Measurements from ENCODE around the gene GPR107.

Gene GPR107

GRCh38 chr9:130143958-130144366 lies 90.3 kb downstream of the GPR107 start:
- Histone ChIP-seq H4K91ac (ENCODE audit: low read depth, low read length) (no peak overlapping the region), H2AFZ (ENCODE audit: insufficient read depth, low read length, poor library complexity) (peak overlapping the region; percentile 58), H4K12ac (ENCODE audit: low read depth, low read length) (no peak overlapping the region), H3K4ac (ENCODE audit: low read depth, low read length) (no peak overlapping the region), H3K79me1 (ENCODE audit: low read length) (peaks cover 2% of the 10 kb centered on the region), H2AK5ac (ENCODE audit: low read length) (no peak overlapping the region), H3K4me3 (ENCODE audit: low read depth, low read length) (no peak overlapping the region), H2BK120ac (ENCODE audit: insufficient read depth, low read length, poor library complexity) (no peak overlapping the region), H4K8ac (ENCODE audit: low read depth, low read length) (peak overlapping the region; percentile 33), H3K27ac (ENCODE audit: low read depth, low read length) (peak overlapping the region; percentile 16), H3K4me2 (ENCODE audit: low read length) (no peak overlapping the region), H3K23ac (ENCODE audit: low read length) (no peak overlapping the region), H2BK12ac (ENCODE audit: low read length) (no peak overlapping the region), H3K14ac (ENCODE audit: low read length) (no peak overlapping the region), H3K79me2 (ENCODE audit: control insufficient read depth, insufficient read depth, low read length, poor library complexity) (no peaks in the 10 kb centered on the region), H3K18ac (ENCODE audit: low read length) (no peak overlapping the region), H3K27me3 (ENCODE audit: insufficient read depth, low read length) (no peaks in the 10 kb centered on the region), H3K9ac (ENCODE audit: low read length) (no peak overlapping the region), H3K4me1 (ENCODE audit: control insufficient read depth in 1 of 2, insufficient read depth in 2 of 2, low read length in 2 of 2) (peaks cover 12 to 20% of the 10 kb centered on the region in 2 experiments), H3K36me3 (ENCODE audit: control insufficient read depth in 1 of 2, insufficient read depth in 2 of 2, low read length in 2 of 2) (no peaks in the 10 kb centered on the region), H2BK5ac (ENCODE audit: low read depth, low read length, poor library complexity) (no peak overlapping the region), H3K9me3 (ENCODE audit: insufficient read depth, low read depth, low read length) (peaks cover 4% of the 10 kb centered on the region)
- DNase-seq, result no peak
- WGBS (ENCODE audit: extremely low coverage, insufficient coverage, insufficient read length), result no CpG with 5 or more reads among the region's 14 CpGs

GRCh38 chr9:130144703-130145102 lies 91.0 kb downstream of the GPR107 start:
- Histone ChIP-seq H3K79me1 (ENCODE audit: low read length) (peaks cover 5% of the 10 kb centered on the region), H2AFZ (ENCODE audit: insufficient read depth, low read length, poor library complexity) (no peak overlapping the region), H3K14ac (ENCODE audit: low read length) (no peak overlapping the region)

GRCh38 chr9:130145658-130146057 lies 92.0 kb downstream of the GPR107 start:
- Histone ChIP-seq H3K4me1 (ENCODE audit: control insufficient read depth in 1 of 2, insufficient read depth in 2 of 2, low read length in 2 of 2) (peaks cover 12 to 24% of the 10 kb centered on the region in 2 experiments), H2BK5ac (ENCODE audit: low read depth, low read length, poor library complexity) (no peak overlapping the region), H4K8ac (ENCODE audit: low read depth, low read length) (no peak overlapping the region), H2AK5ac (ENCODE audit: low read length) (no peak overlapping the region), H3K27me3 (ENCODE audit: insufficient read depth, low read length) (no peaks in the 10 kb centered on the region), H3K14ac (ENCODE audit: low read length) (no peak overlapping the region), H4K91ac (ENCODE audit: low read depth, low read length) (no peak overlapping the region), H2BK12ac (ENCODE audit: low read length) (no peak overlapping the region), H4K12ac (ENCODE audit: low read depth, low read length) (no peak overlapping the region), H3K79me2 (ENCODE audit: control insufficient read depth, insufficient read depth, low read length, poor library complexity) (no peaks in the 10 kb centered on the region), H3K36me3 (ENCODE audit: control insufficient read depth in 1 of 2, insufficient read depth in 2 of 2, low read length in 2 of 2) (no peaks in the 10 kb centered on the region), H3K23ac (ENCODE audit: low read length) (no peak overlapping the region), H3K18ac (ENCODE audit: low read length) (no peak overlapping the region), H3K9ac (ENCODE audit: low read length) (no peak overlapping the region), H3K4me2 (ENCODE audit: low read length) (no peak overlapping the region), H2AFZ (ENCODE audit: insufficient read depth, low read length, poor library complexity) (no peak overlapping the region), H3K9me3 (ENCODE audit: insufficient read depth, low read depth, low read length) (peaks cover 2% of the 10 kb centered on the region), H2BK120ac (ENCODE audit: insufficient read depth, low read length, poor library complexity) (no peak overlapping the region), H3K4ac (ENCODE audit: low read depth, low read length) (no peak overlapping the region), H3K27ac (ENCODE audit: low read depth, low read length) (no peak overlapping the region), H3K79me1 (ENCODE audit: low read length) (peaks cover 7% of the 10 kb centered on the region), H3K4me3 (ENCODE audit: low read depth, low read length) (no peak overlapping the region)
- no CpG with 5 or more reads among the region's 1 CpG for WGBS (ENCODE audit: extremely low coverage, insufficient coverage, insufficient read length)
- no peak for DNase-seq

More at GRCh38 chr9:130144703-130145102, 91.0 kb downstream of the GPR107 start:
- Histone ChIP-seq H2BK120ac (ENCODE audit: insufficient read depth, low read length, poor library complexity) (no peak overlapping the region), H4K12ac (ENCODE audit: low read depth, low read length) (no peak overlapping the region), H3K4ac (ENCODE audit: low read depth, low read length) (no peak overlapping the region), H3K23ac (ENCODE audit: low read length) (no peak overlapping the region), H3K4me1 (ENCODE audit: control insufficient read depth in 1 of 2, insufficient read depth in 2 of 2, low read length in 2 of 2) (peaks cover 12 to 17% of the 10 kb centered on the region in 2 experiments), H2BK12ac (ENCODE audit: low read length) (no peak overlapping the region), H2BK5ac (ENCODE audit: low read depth, low read length, poor library complexity) (no peak overlapping the region), H2AK5ac (ENCODE audit: low read length) (no peak overlapping the region), H3K27ac (ENCODE audit: low read depth, low read length) (no peak overlapping the region), H3K36me3 (ENCODE audit: control insufficient read depth in 1 of 2, insufficient read depth in 2 of 2, low read length in 2 of 2) (no peaks in the 10 kb centered on the region), H3K4me2 (ENCODE audit: low read length) (no peak overlapping the region), H3K79me2 (ENCODE audit: control insufficient read depth, insufficient read depth, low read length, poor library complexity) (no peaks in the 10 kb centered on the region), H4K8ac (ENCODE audit: low read depth, low read length) (no peak overlapping the region), H3K9ac (ENCODE audit: low read length) (no peak overlapping the region), H3K18ac (ENCODE audit: low read length) (no peak overlapping the region), H3K9me3 (ENCODE audit: insufficient read depth, low read depth, low read length) (peaks cover 2% of the 10 kb centered on the region), H3K4me3 (ENCODE audit: low read depth, low read length) (no peak overlapping the region), H3K27me3 (ENCODE audit: insufficient read depth, low read length) (no peaks in the 10 kb centered on the region), H4K91ac (ENCODE audit: low read depth, low read length) (peak overlapping the region; percentile 15)
- DNase-seq, result no peak
- no CpG with 5 or more reads among the region's 5 CpGs for WGBS (ENCODE audit: extremely low coverage, insufficient coverage, insufficient read length)

GRCh38 chr9:130147198-130147597 lies 93.5 kb downstream of the GPR107 start:
- Histone ChIP-seq H3K4me3 (ENCODE audit: low read depth, low read length) (no peak overlapping the region), H4K91ac (ENCODE audit: low read depth, low read length) (no peak overlapping the region), H3K27me3 (ENCODE audit: insufficient read depth, low read length) (no peaks in the 10 kb centered on the region), H2AFZ (ENCODE audit: insufficient read depth, low read length, poor library complexity) (no peak overlapping the region), H3K23ac (ENCODE audit: low read length) (no peak overlapping the region), H3K4me2 (ENCODE audit: low read length) (no peak overlapping the region), H2AK5ac (ENCODE audit: low read length) (peak overlapping the region; percentile 57), H3K27ac (ENCODE audit: low read depth, low read length) (no peak overlapping the region), H2BK120ac (ENCODE audit: insufficient read depth, low read length, poor library complexity) (no peak overlapping the region), H3K9ac (ENCODE audit: low read length) (no peak overlapping the region), H3K79me1 (ENCODE audit: low read length) (peaks cover 17% of the 10 kb centered on the region), H2BK12ac (ENCODE audit: low read length) (no peak overlapping the region), H3K18ac (ENCODE audit: low read length) (no peak overlapping the region), H3K36me3 (ENCODE audit: control insufficient read depth in 1 of 2, insufficient read depth in 2 of 2, low read length in 2 of 2) (no peaks in the 10 kb centered on the region), H3K14ac (ENCODE audit: low read length) (no peak overlapping the region), H3K4me1 (ENCODE audit: control insufficient read depth in 1 of 2, insufficient read depth in 2 of 2, low read length in 2 of 2) (peaks cover 17 to 29% of the 10 kb centered on the region in 2 experiments), H2BK5ac (ENCODE audit: low read depth, low read length, poor library complexity) (no peak overlapping the region), H4K12ac (ENCODE audit: low read depth, low read length) (no peak overlapping the region), H4K8ac (ENCODE audit: low read depth, low read length) (no peak overlapping the region), H3K9me3 (ENCODE audit: insufficient read depth, low read depth, low read length) (peaks cover 2% of the 10 kb centered on the region), H3K4ac (ENCODE audit: low read depth, low read length) (no peak overlapping the region), H3K79me2 (ENCODE audit: control insufficient read depth, insufficient read depth, low read length, poor library complexity) (peaks cover 2% of the 10 kb centered on the region)
- no peak for DNase-seq
- WGBS (ENCODE audit: extremely low coverage, insufficient coverage, insufficient read length), result no CpG with 5 or more reads among the region's 5 CpGs

All from trophoblast cell (in vitro differentiated cells and primary cell).